Uterus (tissue), 2 donors: Measurements from ENCODE around the gene CDC37.

Experiments used
- CTCF ChIP-seq, 4 experiments: fragments of 200-600 bp in 2 of 4; fragments of 450-650 bp in 2 of 4; sonication (generic) in 2 of 4; IDR thresholded peaks; one replicate each; pipeline ENCODE4 v1.5.1; 2016 to 2019; ENCODE audit warnings: antibody characterized with exemption in 4 of 4, mild to moderate bottlenecking in 2 of 4, moderate library complexity in 1 of 4
- POLR2A ChIP-seq, 2 donors: fragments of 450-650 bp; IDR thresholded peaks; one replicate each; pipeline ENCODE4 v1.6.1; 2016; ENCODE audit warnings: antibody characterized with exemption in 2 of 2, mild to moderate bottlenecking in 1 of 2, moderate library complexity in 1 of 2

GRCh38 chr19:10416083-10416379, 12.7 kb upstream of the CDC37 start:
- TF ChIP-seq POLR2A (IDR thresholded peaks at IDR 0.05): no peak
- no peak for TF ChIP-seq CTCF (IDR thresholded peaks at IDR 0.05)
